ENCODE data around the gene COL1A2. TPM values are rescaled to one million over a fixed set of nuclear protein-coding genes. Genes with fewer than 3 reads are reported as not detected.
A peak's percentile ranks its signal among the peaks of the same experiment; 100 is the strongest.

The COL1A2 gene
- total RNA-seq, 1 donor from 2014 or later: 321 TPM

- intact Hi-C loops (cut with DNase I): no loop called here
- no peak overlapping the region for H3K27ac ChIP-seq
- no peaks in the 10 kb centered on the region for H3K27me3 ChIP-seq
- DNase-seq: no peak
- peaks cover 34% of the 10 kb centered on the region for H3K36me3 ChIP-seq
- H3K4me1 ChIP-seq: no peaks in the 10 kb centered on the region
- peak overlapping the region; percentile 4 for H3K4me3 ChIP-seq
- ATAC-seq: no peak
- no peaks in the 10 kb centered on the region for H3K9me3 ChIP-seq
- no peak for TF ChIP-seq CTCF (IDR thresholded peaks at IDR 0.05)
Observed at GRCh38 chr7:94400022-94400421, 5.3 kb downstream of the COL1A2 start.

- DNase-seq (no peak), ATAC-seq (no peak)
- Histone ChIP-seq H3K27ac (no peak overlapping the region), H3K4me1 (no peaks in the 10 kb centered on the region), H3K36me3 (peaks cover 42% of the 10 kb centered on the region), H3K27me3 (no peaks in the 10 kb centered on the region), H3K9me3 (no peaks in the 10 kb centered on the region), H3K4me3 (no peak overlapping the region)
- intact Hi-C loops (cut with DNase I): no loop called here
- no peak for TF ChIP-seq CTCF (IDR thresholded peaks at IDR 0.05)
Observed at GRCh38 chr7:94400643-94401427, 6.1 kb downstream of the COL1A2 start.

- no peaks in the 10 kb centered on the region for H3K9me3 ChIP-seq
- DNase-seq (no peak), ATAC-seq (no peak)
- no peak overlapping the region for H3K4me3 ChIP-seq
- intact Hi-C loops (cut with DNase I): no loop called here
- no peak for TF ChIP-seq CTCF (IDR thresholded peaks at IDR 0.05)
- H3K4me1 ChIP-seq: no peaks in the 10 kb centered on the region
- H3K27ac ChIP-seq: no peak overlapping the region
- H3K36me3 ChIP-seq: peaks cover 46% of the 10 kb centered on the region
- H3K27me3 ChIP-seq: no peaks in the 10 kb centered on the region
Observed at GRCh38 chr7:94401428-94401814, 6.7 kb downstream of the COL1A2 start.

GRCh38 chr7:94403546-94403945 lies 8.9 kb downstream of the COL1A2 start:
- no peak for DNase-seq
- intact Hi-C loops (cut with DNase I): no loop called here
- Histone ChIP-seq H3K4me1 (no peaks in the 10 kb centered on the region), H3K27me3 (no peaks in the 10 kb centered on the region), H3K9me3 (no peaks in the 10 kb centered on the region), H3K36me3 (peaks cover 46% of the 10 kb centered on the region), H3K4me3 (no peak overlapping the region), H3K27ac (no peak overlapping the region)
- no peak for TF ChIP-seq CTCF (IDR thresholded peaks at IDR 0.05)
- ATAC-seq: no peak

GRCh38 chr7:94405506-94405905 lies 10.8 kb downstream of the COL1A2 start:
- no peak overlapping the region for H3K4me3 ChIP-seq
- intact Hi-C loops (cut with DNase I): no loop called here
- peaks cover 40% of the 10 kb centered on the region for H3K36me3 ChIP-seq
- no peak overlapping the region for H3K27ac ChIP-seq
- ATAC-seq (no peak), DNase-seq (no peak)
- TF ChIP-seq CTCF (IDR thresholded peaks at IDR 0.05): no peak
- no peaks in the 10 kb centered on the region for H3K4me1 ChIP-seq
- H3K27me3 ChIP-seq: no peaks in the 10 kb centered on the region
- no peaks in the 10 kb centered on the region for H3K9me3 ChIP-seq
